ENCODE measurements around the gene MFN2. TPM values are rescaled to one million over a fixed set of nuclear protein-coding genes. Genes with fewer than 3 reads are reported as not detected.

MFN2 gene
- total RNA-seq, 1 donor, result 59.7 TPM

- no peak overlapping the region for H3K4me3 ChIP-seq (ENCODE audit: low read depth, low read length)
- no peak for TF ChIP-seq CTCF (IDR thresholded peaks at IDR 0.05; ENCODE audit: insufficient read depth, low read length)
Measured at GRCh38 chr1:12016182-12016581, 35.9 kb downstream of the MFN2 start.

GRCh38 chr1:12019858-12020509 lies 39.7 kb downstream of the MFN2 start:
- peak; percentile 35 for DNase-seq (ENCODE audit: low read depth)
- TF ChIP-seq CTCF (IDR thresholded peaks at IDR 0.05; ENCODE audit: insufficient read depth, low read length), result no peak
- H3K4me3 ChIP-seq (ENCODE audit: low read depth, low read length), result peak overlapping the region; percentile 89

More at GRCh38 chr1:12016182-12016581, 35.9 kb downstream of the MFN2 start:
- DNase-seq (ENCODE audit: low read depth), result no peak

GRCh38 chr1:12021616-12022015 lies 41.4 kb downstream of the MFN2 start:
- no peak overlapping the region for H3K4me3 ChIP-seq (ENCODE audit: low read depth, low read length)
- no peak for DNase-seq (ENCODE audit: low read depth)
- no peak for TF ChIP-seq CTCF (IDR thresholded peaks at IDR 0.05; ENCODE audit: insufficient read depth, low read length)

- no peak for DNase-seq (ENCODE audit: low read depth)
- no peak for TF ChIP-seq CTCF (IDR thresholded peaks at IDR 0.05; ENCODE audit: insufficient read depth, low read length)
- H3K4me3 ChIP-seq (ENCODE audit: low read depth, low read length), result no peak overlapping the region
Measured at GRCh38 chr1:12022036-12022435, 41.8 kb downstream of the MFN2 start.

GRCh38 chr1:12026586-12026985 lies 46.3 kb downstream of the MFN2 start:
- no peak for TF ChIP-seq CTCF (IDR thresholded peaks at IDR 0.05; ENCODE audit: insufficient read depth, low read length)
- no peak overlapping the region for H3K4me3 ChIP-seq (ENCODE audit: low read depth, low read length)
- no peak for DNase-seq (ENCODE audit: low read depth)

- no peak for TF ChIP-seq CTCF (IDR thresholded peaks at IDR 0.05; ENCODE audit: insufficient read depth, low read length)
- H3K4me3 ChIP-seq (ENCODE audit: low read depth, low read length), result no peak overlapping the region
- DNase-seq (ENCODE audit: low read depth), result no peak
Measured at GRCh38 chr1:12028248-12028647, 48.0 kb downstream of the MFN2 start.
